Calu3 (cell line): ENCODE measurements around the gene RNPS1. TPM values are rescaled to one million over a fixed set of nuclear protein-coding genes. Genes with fewer than 3 reads are reported as not detected.

ENCODE experiments used
- BruUV-seq: library from RNA; stranded (reverse); fragments of 400-500 nt; replicated peaks from 2 replicates; lab custom pipeline; 2021; lab: Mats Ljungman, UMichigan
- CTCF ChIA-PET: fragments of 300-600 bp; sonication (Branson Sonifier 250); formaldehyde crosslinking; loops from one replicate; lab custom pipeline; 2022; ENCODE audit warnings: antibody characterized with exemption; lab: Charles Lee
- DNase-seq: peaks from one replicate; pipeline ENCODE4 v3.0.0; 2022
- H3K27ac Mint-ChIP-seq: one replicate; pipeline ENCODE4 v1.8.0; 2022; ENCODE audit warnings: mixed read lengths; ENCODE audit not compliant: unreplicated experiment
- H3K27me3 Mint-ChIP-seq: one replicate; pipeline ENCODE4 v1.8.0; 2022; ENCODE audit warnings: mixed read lengths; ENCODE audit not compliant: unreplicated experiment
- H3K36me3 Mint-ChIP-seq: one replicate; pipeline ENCODE4 v1.8.0; 2022; ENCODE audit warnings: mild to moderate bottlenecking, moderate library complexity, mixed read lengths; ENCODE audit not compliant: insufficient read depth, unreplicated experiment
- H3K4me1 Mint-ChIP-seq: one replicate; pipeline ENCODE4 v1.8.0; 2022; ENCODE audit warnings: mild to moderate bottlenecking, low read depth, mixed read lengths; ENCODE audit not compliant: unreplicated experiment
- H3K4me3 Mint-ChIP-seq: one replicate; pipeline ENCODE4 v1.8.0; 2022; ENCODE audit warnings: mild to moderate bottlenecking, low read depth, moderate library complexity, mixed read lengths; ENCODE audit not compliant: unreplicated experiment
- H3K9me3 Mint-ChIP-seq: one replicate; pipeline ENCODE4 v1.8.0; 2022; ENCODE audit warnings: low read depth, mixed read lengths; ENCODE audit not compliant: unreplicated experiment
- intact Hi-C: fragments of 100-400 bp; cut with micrococcal nuclease; formaldehyde crosslinking; loops from one replicate; pipeline ENCODE4 v1.10.0; 2022; ENCODE audit not compliant: unreplicated experiment
- total RNA-seq: library from RNA; stranded (reverse); gene quantifications from 2 replicates; pipeline ENCODE4 v1.2.3, GENCODE V29; 2022
- TF ChIP-seq, protein P1 (sequence below): fragments of 200-600 bp; IDR thresholded peaks from one replicate; pipeline ENCODE4 v1.8.0; 2022; ENCODE audit warnings: antibody characterized with exemption; ENCODE audit not compliant: unreplicated experiment

Gene RNPS1
- total RNA-seq, 1 experiment from 2014 or later, result 287 TPM

GRCh38 chr16:2253293-2253692 lies 14.6 kb downstream of the RNPS1 start:
- H3K36me3 Mint-ChIP-seq, result peaks cover 96% of the 10 kb centered on the region
- peak overlapping the region; percentile 88 for H3K27ac Mint-ChIP-seq
- TF ChIP-seq, protein P1, sequence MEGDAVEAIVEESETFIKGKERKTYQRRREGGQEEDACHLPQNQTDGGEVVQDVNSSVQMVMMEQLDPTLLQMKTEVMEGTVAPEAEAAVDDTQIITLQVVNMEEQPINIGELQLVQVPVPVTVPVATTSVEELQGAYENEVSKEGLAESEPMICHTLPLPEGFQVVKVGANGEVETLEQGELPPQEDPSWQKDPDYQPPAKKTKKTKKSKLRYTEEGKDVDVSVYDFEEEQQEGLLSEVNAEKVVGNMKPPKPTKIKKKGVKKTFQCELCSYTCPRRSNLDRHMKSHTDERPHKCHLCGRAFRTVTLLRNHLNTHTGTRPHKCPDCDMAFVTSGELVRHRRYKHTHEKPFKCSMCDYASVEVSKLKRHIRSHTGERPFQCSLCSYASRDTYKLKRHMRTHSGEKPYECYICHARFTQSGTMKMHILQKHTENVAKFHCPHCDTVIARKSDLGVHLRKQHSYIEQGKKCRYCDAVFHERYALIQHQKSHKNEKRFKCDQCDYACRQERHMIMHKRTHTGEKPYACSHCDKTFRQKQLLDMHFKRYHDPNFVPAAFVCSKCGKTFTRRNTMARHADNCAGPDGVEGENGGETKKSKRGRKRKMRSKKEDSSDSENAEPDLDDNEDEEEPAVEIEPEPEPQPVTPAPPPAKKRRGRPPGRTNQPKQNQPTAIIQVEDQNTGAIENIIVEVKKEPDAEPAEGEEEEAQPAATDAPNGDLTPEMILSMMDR, result no peak
- intact Hi-C loops, result no loop called here
- H3K4me1 Mint-ChIP-seq, result peaks cover 20% of the 10 kb centered on the region
- CTCF ChIA-PET, result interaction anchor here (2.8 kb wide), 1 partner anchor 38 kb away, joined by 15 read pairs; the partner anchor contains the start of gene PGP
- H3K27me3 Mint-ChIP-seq, result no peaks in the 10 kb centered on the region
- BruUV-seq, result no TSS peak
- no peaks in the 10 kb centered on the region for H3K9me3 Mint-ChIP-seq
- H3K4me3 Mint-ChIP-seq, result no peak overlapping the region
- DNase-seq, result no peak

DNA sequence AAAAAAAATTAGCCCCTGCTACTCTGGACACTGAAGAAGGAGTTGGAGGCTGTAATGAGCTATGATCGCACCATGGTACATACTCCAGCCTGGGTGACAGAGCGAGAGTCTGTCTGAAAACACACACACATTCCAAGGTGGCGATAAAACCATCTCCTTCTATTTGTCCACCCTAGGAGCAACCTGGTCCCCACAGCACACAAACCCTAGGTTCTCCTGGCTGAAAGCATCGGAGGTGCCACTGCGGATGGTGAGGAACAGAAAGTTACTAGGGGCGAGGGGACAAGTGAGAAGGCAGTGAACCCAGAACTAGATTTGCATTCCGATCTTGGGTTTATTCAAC lies 15.1 kb downstream of the RNPS1 start:
- no peak overlapping the region for H3K4me3 Mint-ChIP-seq

GRCh38 chr16:2251296-2252111 lies 16.4 kb downstream of the RNPS1 start, which contains the start of gene ECI1:
ECI1 (minus strand) TSS chr16:2251587; CDS start chr16:2251566, 21 bp downstream.
- BruUV-seq, result no TSS peak
- peaks cover 83% of the 10 kb centered on the region for H3K36me3 Mint-ChIP-seq
- peak within 1 kb of the TSS; percentile 91 for H3K27ac Mint-ChIP-seq
- H3K27me3 Mint-ChIP-seq, result no peaks in the 10 kb centered on the region
- H3K4me1 Mint-ChIP-seq, result peaks cover 20% of the 10 kb centered on the region
- H3K4me3 Mint-ChIP-seq, result peak within 1 kb of the TSS; percentile 88
- TF ChIP-seq, protein P1, result peak; percentile 73
- intact Hi-C loops, result no loop called here
- DNase-seq, result peak; percentile 99
- CTCF ChIA-PET, result interaction anchor here (1.0 to 2.8 kb wide), 7 partner anchors 25 to 250 kb away, joined by 3 to 27 read pairs (median 8); partner anchors contain the start of genes PGP and TRAF7
- H3K9me3 Mint-ChIP-seq, result no peaks in the 10 kb centered on the region

More for the DNA sequence above, 15.1 kb downstream of the RNPS1 start:
- H3K4me1 Mint-ChIP-seq, result peaks cover 20% of the 10 kb centered on the region
- H3K9me3 Mint-ChIP-seq, result no peaks in the 10 kb centered on the region
- H3K27ac Mint-ChIP-seq, result peak overlapping the region; percentile 88
- no peak for DNase-seq
- BruUV-seq, result no TSS peak
- H3K36me3 Mint-ChIP-seq, result peaks cover 95% of the 10 kb centered on the region
- no peaks in the 10 kb centered on the region for H3K27me3 Mint-ChIP-seq
- CTCF ChIA-PET, result interaction anchor here (0.6 to 2.8 kb wide), 5 partner anchors 38 to 776 kb away, joined by 5 to 27 read pairs (median 8); partner anchors contain the start of genes PGP and TRAF7
- TF ChIP-seq, protein P1, result no peak
- intact Hi-C loops, result no loop called here

GRCh38 chr16:2250652-2251295 lies 17.2 kb downstream of the RNPS1 start:
- Mint-ChIP-seq H3K27ac (peak overlapping the region; percentile 91), H3K4me1 (peaks cover 20% of the 10 kb centered on the region), H3K36me3 (peaks cover 81% of the 10 kb centered on the region), H3K27me3 (no peaks in the 10 kb centered on the region), H3K9me3 (no peaks in the 10 kb centered on the region), H3K4me3 (peak overlapping the region; percentile 88)
- intact Hi-C loops, result no loop called here
- no peak for DNase-seq
- BruUV-seq, result TSS peak; percentile 80
- TF ChIP-seq, protein P1, result no peak
- CTCF ChIA-PET, result interaction anchor here (0.6 to 2.8 kb wide), 9 partner anchors 8 to 520 kb away, joined by 3 to 27 read pairs (median 8); partner anchors contain the start of genes PGP and TRAF7
